ENCODE results near the gene C20orf144. TPM values are rescaled to one million over a fixed set of nuclear protein-coding genes. Genes with fewer than 3 reads are reported as not detected.
A peak's percentile ranks its signal among the peaks of the same experiment; 100 is the strongest.

Gene C20orf144
- total RNA-seq, 2 experiments from 2014 or later = 0.42 to 0.44 TPM

DNA sequence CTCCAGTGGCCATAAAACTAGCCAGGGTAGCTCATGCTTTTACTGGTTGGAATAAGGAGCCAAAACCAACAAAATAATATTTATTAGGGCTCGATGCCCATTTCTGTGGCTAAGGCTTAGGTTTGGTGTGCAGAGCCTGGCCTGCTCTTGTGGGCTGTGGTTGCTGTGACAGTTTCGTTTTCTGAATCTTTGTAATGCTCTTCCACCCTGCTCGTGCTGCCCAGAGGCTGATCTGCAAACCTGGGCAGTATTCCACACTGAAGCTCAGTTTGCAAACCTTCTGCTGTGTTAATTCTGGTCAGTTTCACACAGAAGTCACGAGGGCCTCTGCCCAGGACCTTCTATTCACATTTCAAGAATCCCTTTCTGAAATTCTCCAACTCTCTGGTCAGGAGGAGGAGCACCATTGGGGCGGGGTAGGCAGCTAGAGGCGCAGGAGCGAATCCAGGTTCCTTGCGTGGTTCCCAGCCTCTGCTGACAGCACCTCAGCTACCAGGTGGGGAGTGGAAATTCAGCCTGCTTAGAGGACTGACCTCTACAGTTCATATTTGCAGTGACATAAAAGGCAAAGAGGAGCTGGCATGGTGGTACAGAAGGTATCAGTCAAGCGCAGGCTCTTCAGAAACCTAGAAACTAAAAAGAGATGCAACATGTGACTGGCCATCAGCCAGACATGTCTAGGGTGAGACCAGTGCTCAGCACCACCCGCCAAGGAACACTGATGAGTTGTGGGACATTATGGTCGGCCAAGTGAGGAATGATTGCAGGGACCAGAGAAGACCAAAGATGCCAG, 14.3 kb upstream of the C20orf144 start:
- H3K4me2 ChIP-seq (ENCODE audit: low read length) = no peak overlapping the region
- H3K27ac ChIP-seq (ENCODE audit: low read depth, low read length, poor library complexity, severe bottlenecking) = no peak overlapping the region
- DNase-seq (ENCODE audit: low spot score) = no peak
- H3K79me2 ChIP-seq (ENCODE audit: insufficient read depth, low read depth, low read length) = no peaks in the 10 kb centered on the region
- H3K4me1 ChIP-seq (ENCODE audit: insufficient read depth, low read length, poor library complexity, severe bottlenecking) = peaks cover 5% of the 10 kb centered on the region
- BruUV-seq (replicated peaks) = TSS peak; percentile 30
- POLR2A ChIA-PET = no interaction called here
- H3K9me3 ChIP-seq (ENCODE audit: low read length) = no peaks in the 10 kb centered on the region
- intact Hi-C loops (cut with micrococcal nuclease; ENCODE audit: unreplicated experiment) = no loop called here
- H4K20me1 ChIP-seq (ENCODE audit: insufficient read depth, low read length) = peaks cover 5% of the 10 kb centered on the region; the same call in 1 of the 2 replicates
- no peak overlapping the region for H2AFZ ChIP-seq (ENCODE audit: low read length)
- H3K4me3 ChIP-seq (ENCODE audit: low read depth, low read length, poor library complexity, severe bottlenecking) = no peak overlapping the region
- peaks cover 56% of the 10 kb centered on the region for H3K36me3 ChIP-seq (ENCODE audit: insufficient read depth, low read length)
- CTCF ChIA-PET (ENCODE audit: unreplicated experiment) = no interaction called here
- H3K9me2 ChIP-seq (ENCODE audit: insufficient read depth, low read length) = no peaks in the 10 kb centered on the region
- no peak for TF ChIP-seq EZH2phosphoT487 (IDR thresholded peaks at IDR 0.05; ENCODE audit: borderline replicate concordance, low read depth, low read length)
- TF ChIP-seq, protein P1, sequence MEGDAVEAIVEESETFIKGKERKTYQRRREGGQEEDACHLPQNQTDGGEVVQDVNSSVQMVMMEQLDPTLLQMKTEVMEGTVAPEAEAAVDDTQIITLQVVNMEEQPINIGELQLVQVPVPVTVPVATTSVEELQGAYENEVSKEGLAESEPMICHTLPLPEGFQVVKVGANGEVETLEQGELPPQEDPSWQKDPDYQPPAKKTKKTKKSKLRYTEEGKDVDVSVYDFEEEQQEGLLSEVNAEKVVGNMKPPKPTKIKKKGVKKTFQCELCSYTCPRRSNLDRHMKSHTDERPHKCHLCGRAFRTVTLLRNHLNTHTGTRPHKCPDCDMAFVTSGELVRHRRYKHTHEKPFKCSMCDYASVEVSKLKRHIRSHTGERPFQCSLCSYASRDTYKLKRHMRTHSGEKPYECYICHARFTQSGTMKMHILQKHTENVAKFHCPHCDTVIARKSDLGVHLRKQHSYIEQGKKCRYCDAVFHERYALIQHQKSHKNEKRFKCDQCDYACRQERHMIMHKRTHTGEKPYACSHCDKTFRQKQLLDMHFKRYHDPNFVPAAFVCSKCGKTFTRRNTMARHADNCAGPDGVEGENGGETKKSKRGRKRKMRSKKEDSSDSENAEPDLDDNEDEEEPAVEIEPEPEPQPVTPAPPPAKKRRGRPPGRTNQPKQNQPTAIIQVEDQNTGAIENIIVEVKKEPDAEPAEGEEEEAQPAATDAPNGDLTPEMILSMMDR (conservative IDR thresholded peaks at IDR 0.05; ENCODE audit: low read length) = no peak

DNA sequence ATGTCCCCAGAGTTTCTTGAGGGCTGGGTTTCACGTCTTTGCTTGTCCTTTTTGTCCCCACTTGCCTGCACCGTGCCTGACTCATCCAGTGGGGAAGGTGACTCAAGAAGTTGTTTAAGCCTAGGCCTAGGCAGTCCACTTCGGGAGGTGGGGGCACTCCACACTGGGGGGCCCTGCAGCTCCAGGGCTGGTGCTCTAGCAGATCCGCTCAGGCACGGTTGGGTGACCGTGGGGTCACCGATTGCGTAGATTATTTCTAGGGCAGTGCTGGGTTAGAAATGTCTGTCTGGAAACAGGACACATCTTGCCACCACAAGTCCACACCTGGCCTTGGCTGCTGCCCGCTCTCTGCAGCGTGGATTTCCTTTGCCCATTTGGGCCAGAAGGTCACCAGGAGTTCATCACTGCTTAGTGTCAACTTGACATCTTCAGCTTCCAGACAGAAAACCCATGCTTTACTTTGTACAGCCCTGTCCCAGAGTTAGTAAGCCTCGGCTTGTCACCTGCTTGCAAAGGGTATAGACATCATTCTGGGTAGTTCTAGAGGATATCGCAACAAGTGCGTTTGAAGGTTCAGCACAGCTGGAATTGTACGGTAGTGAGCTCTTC, 13.6 kb upstream of the C20orf144 start:
- Histone ChIP-seq H4K20me1 (ENCODE audit: insufficient read depth, low read length) (peaks cover 5% of the 10 kb centered on the region; the same call in 1 of the 2 replicates), H2AFZ (ENCODE audit: low read length) (no peak overlapping the region), H3K9me3 (ENCODE audit: low read length) (no peaks in the 10 kb centered on the region), H3K27ac (ENCODE audit: low read depth, low read length, poor library complexity, severe bottlenecking) (no peak overlapping the region), H3K9me2 (ENCODE audit: insufficient read depth, low read length) (no peaks in the 10 kb centered on the region), H3K4me2 (ENCODE audit: low read length) (no peak overlapping the region), H3K4me1 (ENCODE audit: insufficient read depth, low read length, poor library complexity, severe bottlenecking) (peaks cover 12% of the 10 kb centered on the region), H3K79me2 (ENCODE audit: insufficient read depth, low read depth, low read length) (no peaks in the 10 kb centered on the region), H3K4me3 (ENCODE audit: low read depth, low read length, poor library complexity, severe bottlenecking) (no peak overlapping the region), H3K36me3 (ENCODE audit: insufficient read depth, low read length) (peaks cover 49% of the 10 kb centered on the region)
- ChIA-PET POLR2A (interaction anchor here (0.6 kb wide), 1 partner anchor 131 kb away, joined by 3 read pairs; no protein-coding TSS in a partner anchor), CTCF (ENCODE audit: unreplicated experiment) (interaction anchor here (0.9 kb wide), 1 partner anchor 81 kb away, joined by 3 read pairs; no protein-coding TSS in a partner anchor)
- no TSS peak for BruUV-seq (replicated peaks)
- no peak for TF ChIP-seq EZH2phosphoT487 (IDR thresholded peaks at IDR 0.05; ENCODE audit: borderline replicate concordance, low read depth, low read length)
- TF ChIP-seq, protein P1 (conservative IDR thresholded peaks at IDR 0.05; ENCODE audit: low read length) = no peak
- intact Hi-C loops (cut with micrococcal nuclease; ENCODE audit: unreplicated experiment) = no loop called here
- no peak for DNase-seq (ENCODE audit: low spot score)
